IMR-90 (cell line): ENCODE measurements around the gene SLC35D1. TPM values are rescaled to one million over a fixed set of nuclear protein-coding genes. Genes with fewer than 3 reads are reported as not detected.

Experiments
- ATAC-seq: fragments of 200-7000 bp; cut with Tn5 transposase; 2 replicates; pipeline ENCODE4 v1.9.1; 2020; ENCODE audit warnings: low read depth, mild to moderate bottlenecking, moderate library complexity
- BruUV-seq: library from RNA; stranded (reverse); fragments of 400-500 nt; replicated peaks from 2 replicates; lab custom pipeline; 2021; lab: Mats Ljungman, UMichigan
- CTCF ChIA-PET: fragments of 300-600 bp; formaldehyde crosslinking; extraction: SDS; loops from one replicate; lab custom pipeline; 2021; ENCODE audit warnings: antibody characterized with exemption; lab: Yijun Ruan, JAX
- POLR2A ChIA-PET: fragments of 300-600 bp; sonication (Branson Sonifier 250); formaldehyde crosslinking; loops from one replicate; lab custom pipeline; 2022; ENCODE audit warnings: antibody characterized with exemption; ENCODE audit not compliant: unreplicated experiment; lab: Charles Lee
- DNase-seq: peaks from one replicate; pipeline ENCODE4 v3.0.0; 2013
- H2AFZ ChIP-seq: replicated peaks from 2 replicates; pipeline ENCODE3; 2013; ENCODE audit warnings: low read length, mild to moderate bottlenecking; ENCODE audit not compliant: poor library complexity
- H2AK5ac ChIP-seq: 2 replicates; pipeline ENCODE4 v1.6.1; 2013; ENCODE audit warnings: low read depth, low read length, inconsistent platforms
- H2AK9ac ChIP-seq: replicated peaks from 2 replicates; pipeline ENCODE3; 2013; ENCODE audit warnings: mild to moderate bottlenecking, low read depth, low read length, moderate library complexity; ENCODE audit not compliant: poor library complexity
- H2BK120ac ChIP-seq: 2 replicates; pipeline ENCODE4 v1.6.1; 2013; ENCODE audit warnings: low read depth, low read length, inconsistent platforms
- H2BK15ac ChIP-seq: 3 replicates; pipeline ENCODE4 v1.6.1; 2013; ENCODE audit warnings: low read depth, low read length, inconsistent platforms
- H2BK20ac ChIP-seq: 2 replicates; pipeline ENCODE4 v1.6.1; 2013; ENCODE audit warnings: low read depth, mild to moderate bottlenecking, inconsistent platforms, low read length, moderate library complexity
- H2BK5ac ChIP-seq: 2 replicates; pipeline ENCODE4 v1.6.1; 2013; ENCODE audit warnings: mild to moderate bottlenecking, low read depth, low read length, inconsistent platforms; ENCODE audit not compliant: poor library complexity, severe bottlenecking
- H3K14ac ChIP-seq: replicated peaks from 2 replicates; pipeline ENCODE4 v1.6.1; 2013; ENCODE audit warnings: low read depth, low read length, inconsistent platforms
- H3K18ac ChIP-seq: 2 replicates; pipeline ENCODE4 v1.6.1; 2013; ENCODE audit warnings: low read depth, low read length, control low read depth
- H3K23ac ChIP-seq: 2 replicates; pipeline ENCODE4 v1.6.1; 2013; ENCODE audit warnings: low read depth, low read length, inconsistent platforms
- H3K27ac ChIP-seq: 2 replicates; pipeline ENCODE4 v1.5.1; 2013; ENCODE audit warnings: mild to moderate bottlenecking, control low read depth, low read length; ENCODE audit not compliant: insufficient read depth
- H3K27me3 ChIP-seq: 2 replicates; pipeline ENCODE4 v1.6.1; 2013; ENCODE audit warnings: low read length; ENCODE audit not compliant: control insufficient read depth, insufficient read depth
- H3K36me3 ChIP-seq: 2 replicates; pipeline ENCODE4 v1.6.1; 2013; ENCODE audit warnings: low read length, mixed read lengths; ENCODE audit not compliant: control insufficient read depth, insufficient read depth
- H3K4ac ChIP-seq: 2 replicates; pipeline ENCODE4 v1.6.1; 2013; ENCODE audit warnings: low read depth, low read length, inconsistent platforms
- H3K4me1 ChIP-seq: 2 replicates; pipeline ENCODE4 v1.6.1; 2013; ENCODE audit warnings: low read length, mixed read lengths; ENCODE audit not compliant: control insufficient read depth, insufficient read depth
- H3K4me2 ChIP-seq: 2 replicates; pipeline ENCODE4 v1.6.1; 2013; ENCODE audit warnings: low read depth, mild to moderate bottlenecking, control low read depth, low read length, moderate library complexity
- H3K4me3 ChIP-seq: 2 replicates; pipeline ENCODE4 v1.5.1; 2013; ENCODE audit warnings: low read depth, mild to moderate bottlenecking, control low read depth, low read length, moderate library complexity; ENCODE audit not compliant: insufficient read depth
- H3K56ac ChIP-seq: 2 replicates; pipeline ENCODE4 v1.6.1; 2013; ENCODE audit warnings: low read length, inconsistent platforms; ENCODE audit not compliant: insufficient read depth; ENCODE audit errors: extremely low read depth
- H3K79me1 ChIP-seq, 2 experiments: 2 replicates each; pipeline ENCODE4 v1.6.1; 2013; ENCODE audit warnings: low read length in 2 of 2, inconsistent platforms in 1 of 2, low read depth in 1 of 2
- H3K9ac ChIP-seq: 2 replicates; pipeline ENCODE4 v1.6.1; 2013; ENCODE audit warnings: low read depth, low read length, control low read depth
- H3K9me1 ChIP-seq: 2 replicates; pipeline ENCODE4 v1.6.1; 2013; ENCODE audit warnings: low read length, inconsistent platforms; ENCODE audit not compliant: insufficient read depth
- H3K9me3 ChIP-seq: 2 replicates; pipeline ENCODE4 v1.6.1; 2013; ENCODE audit warnings: low read length; ENCODE audit not compliant: control insufficient read depth, insufficient read depth
- H4K20me1 ChIP-seq: 2 replicates; pipeline ENCODE4 v1.6.1; 2013; ENCODE audit warnings: low read length, inconsistent platforms; ENCODE audit not compliant: insufficient read depth
- H4K5ac ChIP-seq: 2 replicates; pipeline ENCODE4 v1.6.1; 2013; ENCODE audit warnings: mild to moderate bottlenecking, low read depth, low read length, control low read depth
- H4K8ac ChIP-seq, 2 experiments: 2 replicates each; pipeline ENCODE4 v1.6.1; 2013; ENCODE audit warnings: low read depth in 2 of 2, low read length in 2 of 2, control low read depth in 1 of 2, inconsistent platforms in 1 of 2
- H4K91ac ChIP-seq: 2 replicates; pipeline ENCODE4 v1.6.1; 2013; ENCODE audit warnings: low read depth, low read length, inconsistent platforms; ENCODE audit not compliant: insufficient read depth
- RAD21 ChIP-seq: IDR thresholded peaks from 2 replicates; pipeline ENCODE4 v1.6.1; 2012; ENCODE audit warnings: low read length, improper control_type of control experiment
- RCOR1 ChIP-seq: IDR thresholded peaks from 2 replicates; pipeline ENCODE4 v1.6.1; 2012; ENCODE audit warnings: mild to moderate bottlenecking, low read length, improper control_type of control experiment; ENCODE audit not compliant: insufficient replicate concordance
- WGBS, 2 experiments: methylation state at CpG; one replicate each; pipeline versions ENCODE4 v1.1.5 to v1.1.7; 2013; ENCODE audit warnings: missing lambda C conversion rate in 2 of 2; ENCODE audit not compliant: insufficient read length in 1 of 2; ENCODE audit errors: extremely low coverage in 2 of 2; 5-methylcytosine and 5-hydroxymethylcytosine counted together
- dilution Hi-C: fragments of 300-500 bp; cut with HindIII; formaldehyde crosslinking; loops from one replicate; pipeline ENCODE4 v1.14.3; 2018; ENCODE audit warnings: low sequenced_read_pairs; ENCODE audit not compliant: unreplicated experiment
- in situ Hi-C: fragments of 300-500 bp; cut with MboI; formaldehyde crosslinking; loops from 3 replicates; pipeline ENCODE4 v1.14.3; 2019; ENCODE audit warnings: low sequenced_read_pairs, inconsistent platforms, mixed read lengths
- intact Hi-C: fragments of 100-400 bp; cut with micrococcal nuclease; formaldehyde crosslinking; loops from 2 replicates; pipeline ENCODE4 v1.10.0; 2022
- polyA plus RNA-seq, 3 experiments: library from polyadenylated mRNA; depleted of rRNA; stranded (reverse); fragments of >200 nt; gene quantifications; 2 replicates each; pipeline ENCODE4 v1.2.3, GENCODE V29; 2012; ENCODE audit warnings: low replicate concordance in 1 of 3
- total RNA-seq: library from RNA; depleted of rRNA; stranded (reverse); fragments of >200 nt; gene quantifications from 2 replicates; pipeline ENCODE4 v1.2.3, GENCODE V29; 2012
- TF ChIP-seq, protein P1 (sequence below): conservative IDR thresholded peaks from 2 replicates; pipeline ENCODE4 v1.5.1; 2012; ENCODE audit warnings: mild to moderate bottlenecking, low read depth, low read length, improper control_type of control experiment

The SLC35D1 gene
- total and polyA plus RNA-seq, 2 of the 4 experiments (the other 2 are of a cell fraction), result 7.2 to 16.3 TPM

- Histone ChIP-seq H3K18ac (no peak overlapping the region), H3K4me2 (no peak overlapping the region), H3K4me1 (no peaks in the 10 kb centered on the region), H2BK15ac (no peak overlapping the region), H3K9ac (no peak overlapping the region), H3K56ac (no peak overlapping the region), H4K8ac (no peak overlapping the region), H4K5ac (no peak overlapping the region), H4K91ac (no peak overlapping the region), H3K14ac (no peak overlapping the region), H2BK20ac (no peak overlapping the region), H3K36me3 (peaks cover 6% of the 10 kb centered on the region), H2BK5ac (no peak overlapping the region), H3K9me3 (no peaks in the 10 kb centered on the region), H2AFZ (no peak overlapping the region), H3K9me1 (0 out of 2 replicates have a peak, but pooled peaks cover 3% of the 10 kb centered on the region), H4K20me1 (no peaks in the 10 kb centered on the region), H3K27ac (no peak overlapping the region), H2BK120ac (no peak overlapping the region), H3K27me3 (no peaks in the 10 kb centered on the region), H3K4ac (no peak overlapping the region), H2AK9ac (no peak overlapping the region), H3K79me1 (peaks cover 0 to 5% of the 10 kb centered on the region in 2 experiments; a peak in 2 of 4 replicates), H3K4me3 (no peak overlapping the region), H2AK5ac (no peak overlapping the region), H3K23ac (no peak overlapping the region)
- in situ Hi-C loops, result no loop called here
- BruUV-seq, result no TSS peak
- dilution Hi-C loops, result no loop called here
- no peak for DNase-seq
- no CpG with 5 or more reads among the region's 4 CpGs for WGBS, 2 experiments
- CTCF ChIA-PET, result interaction anchor here (1.2 kb wide), 1 partner anchor 12 kb away, joined by 3 read pairs; no protein-coding TSS in a partner anchor
- intact Hi-C loops, result no loop called here
- TF ChIP-seq RCOR1 (no peak), RAD21 (no peak)
- TF ChIP-seq, protein P1, sequence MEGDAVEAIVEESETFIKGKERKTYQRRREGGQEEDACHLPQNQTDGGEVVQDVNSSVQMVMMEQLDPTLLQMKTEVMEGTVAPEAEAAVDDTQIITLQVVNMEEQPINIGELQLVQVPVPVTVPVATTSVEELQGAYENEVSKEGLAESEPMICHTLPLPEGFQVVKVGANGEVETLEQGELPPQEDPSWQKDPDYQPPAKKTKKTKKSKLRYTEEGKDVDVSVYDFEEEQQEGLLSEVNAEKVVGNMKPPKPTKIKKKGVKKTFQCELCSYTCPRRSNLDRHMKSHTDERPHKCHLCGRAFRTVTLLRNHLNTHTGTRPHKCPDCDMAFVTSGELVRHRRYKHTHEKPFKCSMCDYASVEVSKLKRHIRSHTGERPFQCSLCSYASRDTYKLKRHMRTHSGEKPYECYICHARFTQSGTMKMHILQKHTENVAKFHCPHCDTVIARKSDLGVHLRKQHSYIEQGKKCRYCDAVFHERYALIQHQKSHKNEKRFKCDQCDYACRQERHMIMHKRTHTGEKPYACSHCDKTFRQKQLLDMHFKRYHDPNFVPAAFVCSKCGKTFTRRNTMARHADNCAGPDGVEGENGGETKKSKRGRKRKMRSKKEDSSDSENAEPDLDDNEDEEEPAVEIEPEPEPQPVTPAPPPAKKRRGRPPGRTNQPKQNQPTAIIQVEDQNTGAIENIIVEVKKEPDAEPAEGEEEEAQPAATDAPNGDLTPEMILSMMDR, result no peak
- POLR2A ChIA-PET, result interaction anchor here (0.6 kb wide), 1 partner anchor 12 kb away, joined by 3 read pairs; no protein-coding TSS in a partner anchor
- ATAC-seq, result no peak
Measured at GRCh38 chr1:67031859-67032247, 22.1 kb downstream of the SLC35D1 start.
